Measurements from ENCODE around the gene KLHL24. TPM values are rescaled to one million over a fixed set of nuclear protein-coding genes. Genes with fewer than 3 reads are reported as not detected.

KLHL24 gene
- polyA plus RNA-seq, 1 donor from 2014 or later = 16.8 TPM

Other genes starting within 250 kb of the KLHL24 start
- gene MCF2L2, start 207.0 kb upstream of the KLHL24 start, polyA plus RNA-seq (ENCODE audit: insufficient read depth, low read depth, low replicate concordance) = 8.1 TPM
- gene KLHL6, start 79.9 kb upstream of the KLHL24 start, polyA plus RNA-seq (ENCODE audit: insufficient read depth, low read depth, low replicate concordance) = 0.15 TPM
- gene YEATS2, start 62.2 kb downstream of the KLHL24 start, polyA plus RNA-seq (ENCODE audit: insufficient read depth, low read depth, low replicate concordance) = 23.4 TPM
- 47.5 TPM for gene MAP6D1, start 190.0 kb downstream of the KLHL24 start, polyA plus RNA-seq (ENCODE audit: insufficient read depth, low read depth, low replicate concordance)
- gene PARL, start 249.3 kb downstream of the KLHL24 start, polyA plus RNA-seq (ENCODE audit: insufficient read depth, low read depth, low replicate concordance) = 39.6 TPM

Data from brain (organoid and tissue), 1 donor.